ENCODE results near the gene CXCL17.
"Not testable (repeated sequence)": the region's sequence is repeated elsewhere in the genome, so short reads cannot be mapped to it uniquely, and the experiment has no call there.

Gene CXCL17

GRCh38 chr19:42452590-42452989 is 9.8 kb upstream of the CXCL17 start:
- H3K4me3 ChIP-seq (ENCODE audit: control insufficient read depth, low read depth, low read length) = no peak overlapping the region
- TF ChIP-seq CTCF (conservative IDR thresholded peaks at IDR 0.05; ENCODE audit: control insufficient read depth, insufficient read depth, low read depth, low read length) = no peak
- no peak for DNase-seq (ENCODE audit: low read depth)

- H3K4me3 ChIP-seq (ENCODE audit: control insufficient read depth, low read depth, low read length) = no peak overlapping the region
- TF ChIP-seq CTCF (conservative IDR thresholded peaks at IDR 0.05; ENCODE audit: control insufficient read depth, insufficient read depth, low read depth, low read length) = peak; percentile 93
These were observed 7.7 kb upstream of the CXCL17 start for GRCh38 chr19:42450314-42450934.

GRCh38 chr19:42448306-42448705 is 5.6 kb upstream of the CXCL17 start:
- H3K4me3 ChIP-seq (ENCODE audit: control insufficient read depth, low read depth, low read length); DNase-seq (ENCODE audit: low read depth): not testable (repeated sequence)

More at GRCh38 chr19:42450314-42450934, 7.7 kb upstream of the CXCL17 start:
- DNase-seq (ENCODE audit: low read depth) = peak; percentile 88

- no peak for TF ChIP-seq CTCF (conservative IDR thresholded peaks at IDR 0.05; ENCODE audit: control insufficient read depth, insufficient read depth, low read depth, low read length)
- DNase-seq (ENCODE audit: low read depth) = no peak
- H3K4me3 ChIP-seq (ENCODE audit: control insufficient read depth, low read depth, low read length) = no peak overlapping the region
These were observed 3.2 kb upstream of the CXCL17 start for GRCh38 chr19:42445948-42446347.

DNA sequence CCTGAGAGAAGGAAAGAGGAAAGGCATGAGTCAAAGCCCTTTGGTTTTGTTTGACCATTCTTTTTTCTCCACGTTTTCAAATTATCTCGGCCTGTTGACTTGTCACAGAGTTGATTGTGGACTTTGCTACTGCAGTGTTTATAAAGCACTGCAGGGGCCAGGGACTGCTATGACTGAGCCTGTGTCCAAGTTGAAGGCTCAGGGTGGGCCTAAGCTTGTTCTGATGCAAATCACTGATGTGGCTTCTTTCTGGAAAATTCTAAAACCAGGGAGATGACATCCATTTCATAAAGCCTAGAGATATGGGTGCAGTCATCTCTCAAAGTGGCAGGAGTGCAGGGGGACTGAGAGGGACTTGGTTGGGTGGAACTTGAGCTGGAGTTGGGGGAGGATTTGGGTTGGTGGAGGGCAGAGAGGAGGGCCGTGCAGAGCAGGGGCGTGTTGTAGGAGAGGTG is 1.2 kb upstream of the CXCL17 start:
- DNase-seq (ENCODE audit: low read depth) = no peak
- TF ChIP-seq CTCF (conservative IDR thresholded peaks at IDR 0.05; ENCODE audit: control insufficient read depth, insufficient read depth, low read depth, low read length) = no peak
- no peak overlapping the region for H3K4me3 ChIP-seq (ENCODE audit: control insufficient read depth, low read depth, low read length)

- H3K4me3 ChIP-seq (ENCODE audit: control insufficient read depth, low read depth, low read length) = no peak overlapping the region
- no peak for DNase-seq (ENCODE audit: low read depth)
- no peak for TF ChIP-seq CTCF (conservative IDR thresholded peaks at IDR 0.05; ENCODE audit: control insufficient read depth, insufficient read depth, low read depth, low read length)
These were observed 1.7 kb downstream of the CXCL17 start for GRCh38 chr19:42441049-42441445.

DNA sequence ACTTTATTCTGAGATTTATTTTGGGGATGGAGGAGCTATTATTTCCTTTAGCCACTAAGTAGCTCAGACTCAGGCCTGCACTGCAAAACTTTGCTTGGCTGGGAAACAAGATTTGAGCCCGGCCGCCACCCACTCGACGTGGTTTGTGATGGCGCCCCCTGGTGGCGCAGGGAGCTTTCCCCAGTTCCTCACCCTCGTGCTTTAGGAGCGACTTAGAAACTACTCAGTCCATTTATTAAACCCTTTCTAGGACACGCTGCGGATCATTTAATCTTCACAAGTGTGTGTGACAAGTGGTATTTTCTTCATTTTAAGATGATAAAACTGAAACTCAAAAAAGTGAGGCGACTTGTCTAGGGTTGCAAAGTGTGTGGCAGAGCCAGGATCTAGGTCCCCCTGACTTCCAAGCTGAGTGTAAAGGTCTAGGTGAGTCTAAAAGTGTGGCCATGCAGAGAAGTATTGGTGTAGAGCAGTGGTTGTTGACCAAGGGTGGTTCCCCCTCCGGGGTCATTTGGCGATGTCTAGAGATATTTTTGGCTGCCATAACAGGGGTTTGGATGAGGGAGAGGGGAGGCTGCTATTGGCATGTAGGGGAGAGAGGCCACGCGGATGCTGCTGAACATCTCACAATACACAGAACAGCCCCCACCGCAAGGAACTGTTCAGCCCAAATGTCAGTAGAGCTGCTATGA is 2.2 kb downstream of the CXCL17 start:
- no peak overlapping the region for H3K4me3 ChIP-seq (ENCODE audit: control insufficient read depth, low read depth, low read length)
- peak; percentile 87 for TF ChIP-seq CTCF (conservative IDR thresholded peaks at IDR 0.05; ENCODE audit: control insufficient read depth, insufficient read depth, low read depth, low read length)
- peak; percentile 70 for DNase-seq (ENCODE audit: low read depth)
